PC-3 (cell line): ENCODE results near the gene PIK3R2. TPM values are rescaled to one million over a fixed set of nuclear protein-coding genes. Genes with fewer than 3 reads are reported as not detected.

ENCODE experiments used
- ATAC-seq: fragments of 200-7000 bp; cut with Tn5 transposase; 2 replicates; pipeline ENCODE4 v1.9.1; 2020; ENCODE audit warnings: mild to moderate bottlenecking, moderate library complexity
- BruUV-seq: library from RNA; stranded (reverse); fragments of 400-500 nt; replicated peaks from 2 replicates; lab custom pipeline; 2021; lab: Mats Ljungman, UMichigan
- CTCF ChIA-PET: fragments of 300-600 bp; sonication (Branson Sonifier 250); formaldehyde crosslinking; loops from one replicate; lab custom pipeline; 2022; ENCODE audit warnings: antibody characterized with exemption; lab: Charles Lee
- POLR2A ChIA-PET: fragments of 300-600 bp; sonication (Branson Sonifier 250); formaldehyde crosslinking; loops from one replicate; lab custom pipeline; 2022; ENCODE audit warnings: antibody characterized with exemption; ENCODE audit not compliant: unreplicated experiment; lab: Charles Lee
- DNase-seq: peaks from one replicate; pipeline ENCODE4 v3.0.0-alpha.2; 2015
- H2AFZ ChIP-seq: fragments of 300-600 bp; sonication (generic); 2 replicates; pipeline ENCODE4 v1.6.0; 2016; ENCODE audit warnings: antibody characterized with exemption, low read length
- H3F3A ChIP-seq: fragments of 300-600 bp; sonication (generic); one replicate; pipeline ENCODE4 v1.6.0; 2017; ENCODE audit warnings: antibody characterized with exemption, low read length, control low read depth, mild to moderate bottlenecking; ENCODE audit not compliant: unreplicated experiment
- H3K27ac ChIP-seq: fragments of 300-600 bp; sonication (generic); 2 replicates; pipeline ENCODE4 v1.5.1; 2016; ENCODE audit warnings: mild to moderate bottlenecking, low read length
- H3K27me3 ChIP-seq: fragments of 300-600 bp; sonication (generic); 2 replicates; pipeline ENCODE4 v1.6.1; 2016; ENCODE audit warnings: low read length, mixed read lengths
- H3K36me3 ChIP-seq: fragments of 300-600 bp; sonication (generic); 2 replicates; pipeline ENCODE4 v1.6.1; 2016; ENCODE audit warnings: low read depth, mixed run types, low read length, mixed read lengths
- H3K4me1 ChIP-seq: fragments of 300-600 bp; sonication (generic); 2 replicates; pipeline ENCODE4 v1.5.1; 2016; ENCODE audit warnings: low read length; ENCODE audit not compliant: insufficient read depth
- H3K4me2 ChIP-seq: fragments of 300-600 bp; sonication (generic); 2 replicates; pipeline ENCODE4 v1.6.0; 2016; ENCODE audit warnings: low read length
- H3K4me3 ChIP-seq: fragments of 300-600 bp; sonication (generic); 2 replicates; pipeline ENCODE4 v1.5.1; 2016; ENCODE audit warnings: mild to moderate bottlenecking, low read length, mixed read lengths
- H3K79me2 ChIP-seq: fragments of 300-600 bp; sonication (generic); 2 replicates; pipeline ENCODE4 v1.6.1; 2017; ENCODE audit warnings: low read length, mixed read lengths
- H3K9ac ChIP-seq: fragments of 300-600 bp; sonication (generic); 2 replicates; pipeline ENCODE4 v1.6.0; 2016; ENCODE audit warnings: mild to moderate bottlenecking, low read length
- H3K9me2 ChIP-seq: fragments of 300-600 bp; sonication (generic); replicated peaks from 2 replicates; pipeline ENCODE4 v1.6.1; 2016; ENCODE audit warnings: mixed run types, low read length, mixed read lengths
- H3K9me3 ChIP-seq: fragments of 300-600 bp; sonication (generic); 2 replicates; pipeline ENCODE4 v1.6.1; 2016; ENCODE audit warnings: low read length, mixed read lengths
- H4K20me1 ChIP-seq: fragments of 300-600 bp; sonication (generic); 2 replicates; pipeline ENCODE4 v1.6.1; 2016; ENCODE audit warnings: low read length, mixed read lengths
- EZH2 ChIP-seq: fragments of 300-600 bp; sonication (generic); IDR thresholded peaks from one replicate; pipeline ENCODE4 v1.6.1; 2017; ENCODE audit warnings: antibody characterized with exemption, mild to moderate bottlenecking, low read length; ENCODE audit not compliant: unreplicated experiment
- EZH2phosphoT487 ChIP-seq: fragments of 300-600 bp; sonication (generic); IDR thresholded peaks from 2 replicates; pipeline ENCODE4 v1.6.1; 2018; ENCODE audit warnings: mild to moderate bottlenecking, antibody characterized with exemption, low read length, borderline replicate concordance
- intact Hi-C: fragments of 100-400 bp; cut with micrococcal nuclease; formaldehyde crosslinking; loops from 2 replicates; pipeline ENCODE4 v1.9.0; 2023
- total RNA-seq: library from RNA; depleted of rRNA; stranded (reverse); fragments of >200 nt; gene quantifications from 2 replicates; pipeline ENCODE4 v1.2.3, GENCODE V29; 2014
- TF ChIP-seq, protein P1 (sequence below): fragments of 300-600 bp; sonication (generic); conservative IDR thresholded peaks from 2 replicates; pipeline ENCODE4 v1.5.1; 2017; ENCODE audit warnings: antibody characterized with exemption, low read depth, mild to moderate bottlenecking, low read length

The PIK3R2 gene
- total RNA-seq, 1 experiment from 2014 or later: 15.8 TPM

DNA sequence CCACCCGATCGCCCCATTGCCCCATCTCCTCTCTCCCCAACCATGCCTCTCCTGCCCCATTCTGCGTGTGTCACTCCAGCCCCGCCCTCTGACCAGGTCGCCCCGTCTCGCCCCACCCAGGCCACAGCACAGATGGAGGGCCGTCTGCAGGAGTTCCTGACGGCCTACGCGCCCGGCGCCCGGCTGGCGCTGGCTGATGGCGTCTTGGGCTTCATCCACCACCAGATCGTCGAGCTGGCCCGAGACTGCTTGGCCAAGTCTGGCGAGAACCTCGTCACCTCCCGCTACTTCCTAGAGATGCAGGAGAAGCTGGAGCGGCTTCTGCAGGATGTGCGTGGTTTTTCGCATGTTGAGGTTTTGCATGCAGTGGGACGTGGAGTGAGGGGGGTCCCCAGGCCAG, 29.1 kb upstream of the PIK3R2 start:
- TF ChIP-seq, protein P1, sequence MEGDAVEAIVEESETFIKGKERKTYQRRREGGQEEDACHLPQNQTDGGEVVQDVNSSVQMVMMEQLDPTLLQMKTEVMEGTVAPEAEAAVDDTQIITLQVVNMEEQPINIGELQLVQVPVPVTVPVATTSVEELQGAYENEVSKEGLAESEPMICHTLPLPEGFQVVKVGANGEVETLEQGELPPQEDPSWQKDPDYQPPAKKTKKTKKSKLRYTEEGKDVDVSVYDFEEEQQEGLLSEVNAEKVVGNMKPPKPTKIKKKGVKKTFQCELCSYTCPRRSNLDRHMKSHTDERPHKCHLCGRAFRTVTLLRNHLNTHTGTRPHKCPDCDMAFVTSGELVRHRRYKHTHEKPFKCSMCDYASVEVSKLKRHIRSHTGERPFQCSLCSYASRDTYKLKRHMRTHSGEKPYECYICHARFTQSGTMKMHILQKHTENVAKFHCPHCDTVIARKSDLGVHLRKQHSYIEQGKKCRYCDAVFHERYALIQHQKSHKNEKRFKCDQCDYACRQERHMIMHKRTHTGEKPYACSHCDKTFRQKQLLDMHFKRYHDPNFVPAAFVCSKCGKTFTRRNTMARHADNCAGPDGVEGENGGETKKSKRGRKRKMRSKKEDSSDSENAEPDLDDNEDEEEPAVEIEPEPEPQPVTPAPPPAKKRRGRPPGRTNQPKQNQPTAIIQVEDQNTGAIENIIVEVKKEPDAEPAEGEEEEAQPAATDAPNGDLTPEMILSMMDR: no peak
- intact Hi-C loops: no loop called here
- H3K4me3 ChIP-seq: no peak overlapping the region
- no peaks in the 10 kb centered on the region for H3K36me3 ChIP-seq
- ATAC-seq: no peak
- no peaks in the 10 kb centered on the region for H3F3A ChIP-seq
- no peaks in the 10 kb centered on the region for H3K9me3 ChIP-seq
- H3K9me2 ChIP-seq: no peaks in the 10 kb centered on the region
- no peak overlapping the region for H2AFZ ChIP-seq
- CTCF ChIA-PET: no interaction called here
- POLR2A ChIA-PET: no interaction called here
- H3K4me1 ChIP-seq: peaks cover 3% of the 10 kb centered on the region; the same call in 1 of the 2 replicates
- no TSS peak for BruUV-seq
- no peak for DNase-seq
- no peak overlapping the region for H3K4me2 ChIP-seq
- H4K20me1 ChIP-seq: no peaks in the 10 kb centered on the region
- no peak overlapping the region for H3K9ac ChIP-seq
- H3K27me3 ChIP-seq: no peaks in the 10 kb centered on the region
- no peak overlapping the region for H3K27ac ChIP-seq
- H3K79me2 ChIP-seq: 0 out of 2 replicates have a peak, but pooled peaks cover 3% of the 10 kb centered on the region

DNA sequence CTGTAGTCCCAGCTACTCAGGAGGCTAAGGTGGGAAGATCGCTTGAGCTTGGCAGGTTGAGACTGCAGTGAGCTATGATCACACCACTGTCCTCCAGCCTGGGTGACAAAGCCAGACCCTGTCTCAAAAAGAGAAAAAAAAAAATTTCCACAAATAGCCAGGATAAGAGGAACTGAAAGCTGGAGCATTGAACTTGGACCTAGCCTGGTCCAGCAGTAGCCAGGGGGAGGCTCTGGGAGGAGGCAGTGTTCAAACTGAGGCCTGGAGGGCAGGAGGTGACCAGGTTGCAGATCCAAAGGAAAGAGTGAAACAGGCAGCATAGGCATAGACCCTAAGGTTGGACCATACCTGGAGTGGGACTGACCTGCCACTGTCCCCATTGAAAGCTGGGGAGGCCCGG, 26.9 kb upstream of the PIK3R2 start:
- Histone ChIP-seq H3F3A (no peaks in the 10 kb centered on the region), H3K4me2 (no peak overlapping the region), H3K27me3 (no peaks in the 10 kb centered on the region), H3K27ac (no peak overlapping the region), H4K20me1 (no peaks in the 10 kb centered on the region), H3K4me3 (no peak overlapping the region), H3K4me1 (no peaks in the 10 kb centered on the region), H2AFZ (no peak overlapping the region), H3K9me3 (no peaks in the 10 kb centered on the region), H3K79me2 (no peaks in the 10 kb centered on the region), H3K9ac (no peak overlapping the region), H3K36me3 (0 out of 2 replicates have a peak, but pooled peaks cover 6% of the 10 kb centered on the region), H3K9me2 (no peaks in the 10 kb centered on the region)
- TF ChIP-seq, protein P1: no peak
- TF ChIP-seq EZH2phosphoT487 (no peak), EZH2 (no peak)
- no TSS peak for BruUV-seq
- intact Hi-C loops: no loop called here
- ATAC-seq: no peak
- DNase-seq: no peak
- CTCF ChIA-PET: no interaction called here
- POLR2A ChIA-PET: no interaction called here

DNA sequence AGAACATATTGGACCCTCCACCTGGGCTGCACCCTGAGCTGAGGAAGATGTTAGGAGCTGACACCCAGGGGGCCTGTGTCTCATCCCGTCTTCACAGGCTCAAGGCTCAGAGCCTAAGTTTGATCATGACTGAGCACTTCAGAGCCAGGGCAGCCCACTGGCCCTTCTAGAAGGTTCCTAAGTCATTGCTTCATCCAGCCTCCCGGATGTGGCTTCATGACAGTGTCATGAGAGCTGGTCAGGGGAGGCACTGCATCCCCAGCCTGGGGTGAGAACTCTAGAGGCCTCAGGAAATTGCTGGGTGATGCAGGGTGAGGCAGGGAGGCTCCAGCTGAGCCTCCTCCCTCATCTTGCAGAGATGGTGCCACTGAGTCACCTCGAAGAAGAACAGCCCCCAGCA, 24.9 kb upstream of the PIK3R2 start:
- Histone ChIP-seq H3K4me2 (no peak overlapping the region), H3K9ac (no peak overlapping the region), H3K36me3 (0 out of 2 replicates have a peak, but pooled peaks cover 6% of the 10 kb centered on the region), H2AFZ (no peak overlapping the region), H3K9me3 (no peaks in the 10 kb centered on the region), H3F3A (no peaks in the 10 kb centered on the region), H3K4me3 (no peak overlapping the region), H3K27me3 (no peaks in the 10 kb centered on the region), H4K20me1 (no peaks in the 10 kb centered on the region), H3K9me2 (no peaks in the 10 kb centered on the region), H3K79me2 (no peaks in the 10 kb centered on the region), H3K27ac (no peak overlapping the region), H3K4me1 (no peaks in the 10 kb centered on the region)
- POLR2A ChIA-PET: no interaction called here
- no TSS peak for BruUV-seq
- DNase-seq: peak; percentile 35
- intact Hi-C loops: no loop called here
- no peak for ATAC-seq
- CTCF ChIA-PET: no interaction called here
- TF ChIP-seq, protein P1: no peak
- TF ChIP-seq EZH2phosphoT487 (no peak), EZH2 (no peak)
